ENCODE measurements around the gene CEP68. TPM values are rescaled to one million over a fixed set of nuclear protein-coding genes. Genes with fewer than 3 reads are reported as not detected.
A peak's percentile ranks its signal among the peaks of the same experiment; 100 is the strongest.
"Not testable (repeated sequence)": the region's sequence is repeated elsewhere in the genome, so short reads cannot be mapped to it uniquely, and the experiment has no call there.

Gene CEP68
- total and polyA plus RNA-seq, 2 experiments from 2014 or later = 7.3 to 7.9 TPM

DNA sequence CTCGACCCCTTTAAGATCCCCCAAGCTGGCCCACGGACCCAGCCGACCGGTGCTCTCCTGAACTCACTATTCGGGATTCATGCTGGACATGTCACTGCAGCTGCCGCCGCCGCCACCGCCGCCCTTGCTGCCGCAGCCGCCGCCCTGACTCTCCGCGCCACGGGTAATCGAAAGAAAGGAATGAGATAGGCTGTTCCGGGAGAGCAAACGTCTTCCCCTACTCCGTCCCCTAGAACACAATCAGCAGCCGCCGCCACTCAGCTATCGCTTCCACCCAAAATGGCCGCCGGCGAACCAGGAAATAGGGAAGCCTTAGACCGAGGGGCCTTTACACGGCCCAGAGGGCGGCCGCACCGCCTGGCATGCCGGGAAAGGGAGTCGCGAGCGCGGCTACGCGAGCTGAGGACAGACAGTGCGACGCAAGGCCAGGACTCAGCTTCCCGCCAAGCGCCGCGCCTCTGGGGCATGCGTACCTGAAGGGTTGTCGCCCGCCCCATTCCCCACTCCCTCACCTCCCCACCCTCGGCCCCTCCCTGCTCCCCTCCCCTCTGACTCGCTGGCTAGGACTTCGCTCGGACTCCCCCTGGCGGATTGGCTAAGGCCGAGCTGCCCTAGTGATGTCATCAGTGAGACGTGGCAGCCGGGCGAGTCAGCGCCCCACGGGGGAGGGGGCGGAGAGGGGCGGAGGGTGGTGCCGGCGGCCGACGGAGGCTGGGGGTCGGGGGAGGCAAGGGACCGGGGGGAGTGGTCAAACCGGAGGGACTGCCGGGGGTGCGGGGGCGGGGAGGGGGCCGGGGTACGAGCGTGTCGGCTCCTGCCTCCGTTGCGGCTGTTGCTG lies 73.8 kb downstream of the CEP68 start, which contains the start of gene RAB1A:
RAB1A (minus strand) TSS at position 281 of the 838 bp plus-strand sequence; CDS start at position 90, 191 bp downstream.
- Histone ChIP-seq H3K4me3 (peak within 1 kb of the TSS; percentile 81), H3K9me2 (ENCODE audit: insufficient read depth) (no peaks in the 10 kb centered on the region), H3K9me3 (ENCODE audit: low read depth) (no peaks in the 10 kb centered on the region), H4K20me1 (ENCODE audit: insufficient read depth) (peaks cover 20% of the 10 kb centered on the region; the same call in 1 of the 2 replicates), H2AFZ (peak within 1 kb of the TSS; percentile 75), H3K27ac (peak within 1 kb of the TSS; percentile 96), H3K36me3 (ENCODE audit: low read depth) (no peaks in the 10 kb centered on the region), H3F3A (ENCODE audit: insufficient read depth) (peaks cover 37% of the 10 kb centered on the region), H3K4me2 (ENCODE audit: unreplicated experiment) (peak within 1 kb of the TSS; percentile 99), H3K79me2 (ENCODE audit: insufficient read depth) (peaks cover 58% of the 10 kb centered on the region), H3K4me1 (ENCODE audit: insufficient read depth) (peaks cover 39% of the 10 kb centered on the region), H3K27me3 (replicated peaks; ENCODE audit: insufficient read depth) (no peaks in the 10 kb centered on the region), H3K9ac (peak within 1 kb of the TSS; percentile 99)
- DNase-seq = peak; percentile 100
- no peak for TF ChIP-seq EZH2 (IDR thresholded peaks at IDR 0.05; ENCODE audit: insufficient read depth, poor library complexity, severe bottlenecking)
- TF ChIP-seq EZH2phosphoT487 (IDR thresholded peaks at IDR 0.05; ENCODE audit: insufficient read depth, low read depth) = no peak
- in situ Hi-C loops (cut with MboI) = no loop called here
- WGBS, 2 experiments (ENCODE audit: low coverage in 1 of 2, low lambda C conversion rate in 2 of 2, missing lambda C conversion rate in 2 of 2) = 1% methylated on average over 39 to 73 of the region's 76 CpGs

DNA sequence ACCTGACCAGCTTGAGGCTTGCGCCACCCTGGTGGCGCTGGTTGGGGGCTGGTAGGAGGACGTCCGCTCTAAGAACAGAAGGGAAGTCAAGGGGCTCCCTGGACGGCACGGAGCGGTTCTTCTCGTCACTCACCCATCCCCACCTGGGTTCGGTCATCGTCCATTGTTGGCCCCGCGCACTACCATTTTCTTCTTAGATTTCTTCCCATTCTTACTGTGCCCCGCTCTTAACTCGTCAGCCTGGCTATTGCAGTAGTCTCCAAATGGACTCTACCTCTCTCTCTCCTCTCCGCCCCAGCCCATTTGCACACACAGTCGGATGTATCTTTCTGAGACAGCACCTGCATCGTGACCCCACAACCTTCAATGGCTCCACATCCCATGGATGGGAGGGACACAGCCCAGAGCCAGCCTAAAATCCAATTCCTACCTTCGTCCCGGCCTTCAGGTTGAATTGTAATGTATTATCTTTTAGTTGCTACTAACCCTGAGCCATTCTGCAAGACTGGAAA lies 74.5 kb downstream of the CEP68 start:
- TF ChIP-seq EZH2 (IDR thresholded peaks at IDR 0.05; ENCODE audit: insufficient read depth, poor library complexity, severe bottlenecking) (no peak), EZH2phosphoT487 (IDR thresholded peaks at IDR 0.05; ENCODE audit: insufficient read depth, low read depth) (no peak)
- Histone ChIP-seq H3K27ac (peak overlapping the region; percentile 87), H4K20me1 (ENCODE audit: insufficient read depth) (peaks cover 17% of the 10 kb centered on the region; the same call in 1 of the 2 replicates), H3K36me3 (ENCODE audit: low read depth) (no peaks in the 10 kb centered on the region), H3K79me2 (ENCODE audit: insufficient read depth) (peaks cover 51% of the 10 kb centered on the region), H3K9me3 (ENCODE audit: low read depth) (no peaks in the 10 kb centered on the region), H3K9me2 (ENCODE audit: insufficient read depth) (no peaks in the 10 kb centered on the region), H3K4me2 (ENCODE audit: unreplicated experiment) (peak overlapping the region; percentile 52), H3F3A (ENCODE audit: insufficient read depth) (peaks cover 30% of the 10 kb centered on the region), H3K9ac (peak overlapping the region; percentile 99), H3K27me3 (replicated peaks; ENCODE audit: insufficient read depth) (no peaks in the 10 kb centered on the region), H3K4me3 (peak overlapping the region; percentile 72), H3K4me1 (ENCODE audit: insufficient read depth) (peaks cover 33% of the 10 kb centered on the region), H2AFZ (peak overlapping the region; percentile 75)
- DNase-seq = no peak
- WGBS, 2 experiments (ENCODE audit: low coverage in 1 of 2, low lambda C conversion rate in 2 of 2, missing lambda C conversion rate in 2 of 2) = 14 to 18% methylated on average over 14 to 19 of the region's 19 CpGs
- in situ Hi-C loops (cut with MboI) = no loop called here

DNA sequence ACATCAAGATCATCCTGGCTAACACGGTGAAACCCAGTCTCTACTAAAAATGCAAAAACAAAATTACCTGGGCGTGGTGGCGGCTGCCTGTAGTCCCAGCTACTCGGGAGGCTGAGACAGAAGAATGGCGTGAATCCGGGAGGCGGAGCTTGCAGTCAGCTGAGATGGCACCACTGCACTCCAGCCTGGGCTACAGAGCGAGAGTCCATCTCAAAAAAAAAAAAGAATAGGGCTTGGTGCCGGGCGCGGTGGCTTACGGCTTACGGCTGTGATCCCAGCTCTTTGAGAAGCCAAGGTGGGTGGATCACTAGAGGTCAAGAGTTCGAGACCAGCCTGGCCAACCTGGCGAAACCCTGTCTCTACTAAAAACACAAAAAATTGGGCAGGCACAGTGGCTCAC lies 76.7 kb downstream of the CEP68 start:
- H2AFZ ChIP-seq; H3K9ac ChIP-seq; H3K9me3 ChIP-seq (ENCODE audit: low read depth); H3K9me2 ChIP-seq (ENCODE audit: insufficient read depth); H3K27me3 ChIP-seq (replicated peaks; ENCODE audit: insufficient read depth); DNase-seq; H3K27ac ChIP-seq; H3K4me3 ChIP-seq; H3K36me3 ChIP-seq (ENCODE audit: low read depth); H4K20me1 ChIP-seq (ENCODE audit: insufficient read depth); in situ Hi-C loops (cut with MboI); H3K4me2 ChIP-seq (ENCODE audit: unreplicated experiment): not testable (repeated sequence)
- H3K79me2 ChIP-seq (ENCODE audit: insufficient read depth) = peaks cover 29% of the 10 kb centered on the region
- peaks cover 13% of the 10 kb centered on the region; the same call in 1 of the 2 replicates for H3K4me1 ChIP-seq (ENCODE audit: insufficient read depth)
- 83 to 84% methylated on average over 13 to 15 of the region's 15 CpGs for WGBS, 2 experiments (ENCODE audit: low coverage in 1 of 2, low lambda C conversion rate in 2 of 2, missing lambda C conversion rate in 2 of 2)
- H3F3A ChIP-seq (ENCODE audit: insufficient read depth) = peaks cover 13% of the 10 kb centered on the region

DNA sequence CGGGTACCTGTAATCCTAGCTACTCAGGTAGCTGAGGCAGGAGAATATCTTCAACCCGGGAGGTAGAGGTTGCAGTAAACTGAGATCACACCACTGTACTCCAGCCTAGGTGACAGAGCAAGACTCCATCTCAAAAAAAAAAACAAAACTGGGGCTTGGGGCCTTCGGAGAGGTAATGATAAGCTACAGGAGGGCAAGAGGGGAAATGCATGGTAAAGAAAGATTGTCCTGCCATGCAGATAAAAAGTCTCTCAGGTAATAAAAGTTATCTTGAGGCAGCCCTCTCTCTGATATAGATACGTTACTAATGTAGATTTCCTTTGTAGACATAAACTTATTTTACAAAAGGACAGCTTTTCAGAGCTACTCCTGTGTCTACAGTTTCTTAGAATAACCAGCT lies 77.4 kb downstream of the CEP68 start:
- in situ Hi-C loops (cut with MboI) = no loop called here
- peaks cover 6% of the 10 kb centered on the region for H3F3A ChIP-seq (ENCODE audit: insufficient read depth)
- H3K9ac ChIP-seq = no peak overlapping the region
- no peak for DNase-seq
- H3K27ac ChIP-seq = no peak overlapping the region
- H3K9me3 ChIP-seq (ENCODE audit: low read depth) = no peaks in the 10 kb centered on the region
- H3K36me3 ChIP-seq (ENCODE audit: low read depth) = no peaks in the 10 kb centered on the region
- no peak overlapping the region for H3K4me2 ChIP-seq (ENCODE audit: unreplicated experiment)
- no peaks in the 10 kb centered on the region; the same call in 1 of the 2 replicates for H4K20me1 ChIP-seq (ENCODE audit: insufficient read depth)
- peaks cover 8% of the 10 kb centered on the region; the same call in 1 of the 2 replicates for H3K4me1 ChIP-seq (ENCODE audit: insufficient read depth)
- peaks cover 22% of the 10 kb centered on the region for H3K79me2 ChIP-seq (ENCODE audit: insufficient read depth)
- no peaks in the 10 kb centered on the region for H3K9me2 ChIP-seq (ENCODE audit: insufficient read depth)
- H3K4me3 ChIP-seq = no peak overlapping the region
- 79 to 82% methylated on average over 4 of the region's 4 CpGs for WGBS, 2 experiments (ENCODE audit: low coverage in 1 of 2, low lambda C conversion rate in 2 of 2, missing lambda C conversion rate in 2 of 2)
- no peaks in the 10 kb centered on the region for H3K27me3 ChIP-seq (replicated peaks; ENCODE audit: insufficient read depth)
- H2AFZ ChIP-seq = no peak overlapping the region
- TF ChIP-seq EZH2 (IDR thresholded peaks at IDR 0.05; ENCODE audit: insufficient read depth, poor library complexity, severe bottlenecking) = no peak
- no peak for TF ChIP-seq EZH2phosphoT487 (IDR thresholded peaks at IDR 0.05; ENCODE audit: insufficient read depth, low read depth)
